ENCODE measurements around the gene ACTN2.

GRCh38 chr1:236812334-236813030, 126.2 kb downstream of the ACTN2 start:
- TF ChIP-seq CTCF (IDR thresholded peaks at IDR 0.05; ENCODE audit: low read depth, low read length, poor library complexity, severe bottlenecking) (no peak), EZH2phosphoT487 (IDR thresholded peaks at IDR 0.05; ENCODE audit: borderline replicate concordance, low read length) (no peak)
